OCI-LY7 (cell line): ENCODE data around the gene NFATC2.

Experiments
- CTCF ChIP-seq: fragments of 200-600 bp; sonication (generic); conservative IDR thresholded peaks from 2 replicates; pipeline ENCODE4 v1.5.1; 2014; ENCODE audit warnings: mild to moderate bottlenecking, antibody characterized with exemption, low read length, moderate library complexity, mixed read lengths
- EZH2phosphoT487 ChIP-seq: fragments of 200-600 bp; sonication (generic); IDR thresholded peaks from 2 replicates; pipeline ENCODE4 v1.6.1; 2018; ENCODE audit warnings: low read depth, borderline replicate concordance, mild to moderate bottlenecking, mixed run types, antibody characterized with exemption, low read length, moderate library complexity, mixed read lengths

- TF ChIP-seq CTCF, result no peak
- TF ChIP-seq EZH2phosphoT487, result no peak
Observed at GRCh38 chr20:51430198-51430950, 112.1 kb downstream of the NFATC2 start.
